CD4-positive, alpha-beta T cell (primary cell): ENCODE measurements around the gene CC2D2B. TPM values are rescaled to one million over a fixed set of nuclear protein-coding genes. Genes with fewer than 3 reads are reported as not detected.

Source experiments
- ATAC-seq: fragments of 200-7000 bp; cut with Tn5 transposase; one replicate; pipeline ENCODE4 v1.10.0; 2022; ENCODE audit warnings: mild to moderate bottlenecking; ENCODE audit not compliant: poor library complexity
- CTCF ChIA-PET: fragments of 350-600 bp; sonication (Branson Sonifier 250); formaldehyde crosslinking; loops from one replicate; lab custom pipeline; 2021; ENCODE audit warnings: antibody characterized with exemption, inconsistent platforms; lab: Charles Lee
- POLR2A ChIA-PET: fragments of 350-600 bp; sonication (Branson Sonifier 250); formaldehyde crosslinking; loops from one replicate; lab custom pipeline; 2021; ENCODE audit warnings: antibody characterized with exemption, inconsistent platforms; lab: Charles Lee
- DNase-seq, 14 experiments: peaks; one replicate each; pipeline ENCODE4 v3.0.0-alpha.2; 2013 to 2020; ENCODE audit warnings: mixed read lengths in 2 of 14
- H3K27ac ChIP-seq, 2 donors: one replicate each; pipeline versions ENCODE4 v1.5.1 to v1.7.0; 2013; ENCODE audit warnings: low read length in 2 of 2, low read depth in 1 of 2, mild to moderate bottlenecking in 1 of 2
- H3K27me3 ChIP-seq, 2 experiments: 1 replicate in 1 of 2; 2 replicates in 1 of 2; pipeline versions ENCODE4 v1.6.1 to v1.7.0; 2013; ENCODE audit warnings: low read length in 2 of 2, control low read depth in 1 of 2, mild to moderate bottlenecking in 1 of 2, moderate library complexity in 1 of 2; ENCODE audit not compliant: insufficient read depth in 2 of 2, control insufficient read depth in 1 of 2
- H3K36me3 ChIP-seq: one replicate; pipeline ENCODE4 v1.6.1; 2013; ENCODE audit warnings: low read length, control low read depth; ENCODE audit not compliant: insufficient read depth
- H3K4me1 ChIP-seq: one replicate; pipeline ENCODE4 v1.6.1; 2013; ENCODE audit warnings: low read length, control low read depth; ENCODE audit not compliant: insufficient read depth
- H3K4me3 ChIP-seq: one replicate; pipeline ENCODE4 v1.5.1; 2013; ENCODE audit warnings: mild to moderate bottlenecking, low read length, moderate library complexity
- H3K9me3 ChIP-seq, 2 experiments: 1 replicate in 1 of 2; 2 replicates in 1 of 2; pipeline versions ENCODE4 v1.6.1 to v1.7.0; 2013; ENCODE audit warnings: low read length in 2 of 2, mild to moderate bottlenecking in 2 of 2, control low read depth in 1 of 2, moderate library complexity in 1 of 2; ENCODE audit not compliant: control insufficient read depth in 1 of 2, insufficient read depth in 1 of 2
- H3K27ac Mint-ChIP-seq: one replicate; pipeline ENCODE4 v1.8.0; 2020; ENCODE audit warnings: mixed read lengths
- H3K27me3 Mint-ChIP-seq: one replicate; pipeline ENCODE4 v1.8.0; 2021; ENCODE audit warnings: mixed read lengths
- H3K36me3 Mint-ChIP-seq: one replicate; pipeline ENCODE4 v1.8.0; 2021; ENCODE audit warnings: low read depth, mixed read lengths
- H3K4me1 Mint-ChIP-seq: one replicate; pipeline ENCODE4 v1.8.0; 2021; ENCODE audit warnings: low read depth, mixed read lengths
- H3K4me3 Mint-ChIP-seq: one replicate; pipeline ENCODE4 v1.8.0; 2020; ENCODE audit warnings: mild to moderate bottlenecking, mixed read lengths
- H3K9me3 Mint-ChIP-seq: one replicate; pipeline ENCODE4 v1.8.0; 2020; ENCODE audit warnings: mixed read lengths
- intact Hi-C, 2 experiments: fragments of 100-400 bp; cut with DNase I in 1 of 2; cut with micrococcal nuclease in 1 of 2; formaldehyde crosslinking; loops; one replicate each; pipeline versions ENCODE4 v1.15.1 to v1.9.0; 2023 to 2025; cut with DNase I, micrococcal nuclease
- total RNA-seq, 174 experiments: library from RNA in 2 of 174; stranded (reverse) in 2 of 174; gene quantifications; one replicate each; pipeline ENCODE4 v1.2.3 and lab custom pipeline; 2021 to 2026
- TF ChIP-seq, protein P1 (sequence below): fragments of 200-600 bp; IDR thresholded peaks from one replicate; pipeline ENCODE4 v1.8.0; 2022; ENCODE audit warnings: antibody characterized with exemption, mild to moderate bottlenecking

CC2D2B gene
- total RNA-seq, 2 experiments from 2014 or later, result not detected

DNA sequence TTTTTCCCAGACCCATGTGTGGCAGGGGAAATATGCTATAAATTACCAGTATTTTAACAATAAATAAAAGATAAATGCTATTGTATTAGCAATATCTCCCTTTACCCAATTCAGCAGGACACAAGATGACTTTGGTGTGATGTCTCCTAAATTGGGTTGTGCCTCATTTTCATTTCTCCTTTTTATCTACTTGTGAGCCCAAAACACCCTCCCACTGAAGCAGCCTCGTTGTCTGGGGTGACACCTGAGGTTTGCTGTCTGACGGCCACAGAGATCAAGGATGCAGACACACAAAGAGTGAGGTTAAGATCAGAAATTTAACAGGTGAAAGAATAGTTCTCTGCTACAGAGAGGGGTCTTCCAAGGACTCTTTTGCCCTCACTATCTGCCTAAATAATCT, 27.1 kb upstream of the CC2D2B start:
- Mint-ChIP-seq H3K9me3 (no peaks in the 10 kb centered on the region), H3K36me3 (peaks cover 23% of the 10 kb centered on the region), H3K27ac (no peak overlapping the region), H3K27me3 (no peaks in the 10 kb centered on the region), H3K4me3 (no peak overlapping the region), H3K4me1 (no peaks in the 10 kb centered on the region)
- ChIA-PET POLR2A (no interaction called here), CTCF (no interaction called here)
- no peak for DNase-seq
- ATAC-seq, result no peak
- H3K9me3 ChIP-seq, result no peaks in the 10 kb centered on the region
- peaks cover 2% of the 10 kb centered on the region for H3K36me3 ChIP-seq
- H3K27ac ChIP-seq, result no peak overlapping the region
- no peaks in the 10 kb centered on the region for H3K27me3 ChIP-seq
- no peak overlapping the region for H3K4me3 ChIP-seq
- TF ChIP-seq, protein P1, sequence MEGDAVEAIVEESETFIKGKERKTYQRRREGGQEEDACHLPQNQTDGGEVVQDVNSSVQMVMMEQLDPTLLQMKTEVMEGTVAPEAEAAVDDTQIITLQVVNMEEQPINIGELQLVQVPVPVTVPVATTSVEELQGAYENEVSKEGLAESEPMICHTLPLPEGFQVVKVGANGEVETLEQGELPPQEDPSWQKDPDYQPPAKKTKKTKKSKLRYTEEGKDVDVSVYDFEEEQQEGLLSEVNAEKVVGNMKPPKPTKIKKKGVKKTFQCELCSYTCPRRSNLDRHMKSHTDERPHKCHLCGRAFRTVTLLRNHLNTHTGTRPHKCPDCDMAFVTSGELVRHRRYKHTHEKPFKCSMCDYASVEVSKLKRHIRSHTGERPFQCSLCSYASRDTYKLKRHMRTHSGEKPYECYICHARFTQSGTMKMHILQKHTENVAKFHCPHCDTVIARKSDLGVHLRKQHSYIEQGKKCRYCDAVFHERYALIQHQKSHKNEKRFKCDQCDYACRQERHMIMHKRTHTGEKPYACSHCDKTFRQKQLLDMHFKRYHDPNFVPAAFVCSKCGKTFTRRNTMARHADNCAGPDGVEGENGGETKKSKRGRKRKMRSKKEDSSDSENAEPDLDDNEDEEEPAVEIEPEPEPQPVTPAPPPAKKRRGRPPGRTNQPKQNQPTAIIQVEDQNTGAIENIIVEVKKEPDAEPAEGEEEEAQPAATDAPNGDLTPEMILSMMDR, result no peak
- intact Hi-C loops, result no loop called here
- no peaks in the 10 kb centered on the region for H3K4me1 ChIP-seq

DNA sequence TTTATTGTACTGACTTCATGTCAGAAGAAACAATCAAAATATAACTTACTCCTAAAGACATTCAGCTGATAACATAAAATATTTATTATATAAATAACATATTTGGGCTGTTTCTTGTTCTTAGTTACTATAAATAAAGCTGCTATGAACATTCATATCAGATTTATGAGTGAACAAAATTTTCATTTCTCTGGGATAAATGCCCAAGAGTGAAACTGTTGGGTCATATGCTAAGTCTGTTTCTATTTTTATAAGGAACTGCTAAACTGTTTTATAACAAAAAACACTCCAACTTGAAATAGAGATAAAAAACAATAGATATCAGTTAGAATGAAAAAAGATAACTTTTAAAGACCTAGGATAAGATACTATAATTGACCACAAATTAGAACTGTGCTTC, 26.5 kb upstream of the CC2D2B start:
- DNase-seq (no peak), ATAC-seq (no peak)
- CTCF ChIA-PET, result interaction anchor here (0.7 kb wide), 1 partner anchor 23 kb away, joined by 3 read pairs; no protein-coding TSS in a partner anchor
- intact Hi-C loops, result no loop called here
- H3K4me3 Mint-ChIP-seq, result no peak overlapping the region
- Histone ChIP-seq H3K27ac (no peak overlapping the region), H3K4me3 (no peak overlapping the region), H3K36me3 (no peaks in the 10 kb centered on the region), H3K9me3 (no peaks in the 10 kb centered on the region), H3K27me3 (no peaks in the 10 kb centered on the region), H3K4me1 (no peaks in the 10 kb centered on the region)
- peaks cover 17% of the 10 kb centered on the region for H3K36me3 Mint-ChIP-seq
- no peaks in the 10 kb centered on the region for H3K9me3 Mint-ChIP-seq
- H3K4me1 Mint-ChIP-seq, result no peaks in the 10 kb centered on the region
- no peak overlapping the region for H3K27ac Mint-ChIP-seq
- H3K27me3 Mint-ChIP-seq, result no peaks in the 10 kb centered on the region
- TF ChIP-seq, protein P1, result no peak
- POLR2A ChIA-PET, result no interaction called here

DNA sequence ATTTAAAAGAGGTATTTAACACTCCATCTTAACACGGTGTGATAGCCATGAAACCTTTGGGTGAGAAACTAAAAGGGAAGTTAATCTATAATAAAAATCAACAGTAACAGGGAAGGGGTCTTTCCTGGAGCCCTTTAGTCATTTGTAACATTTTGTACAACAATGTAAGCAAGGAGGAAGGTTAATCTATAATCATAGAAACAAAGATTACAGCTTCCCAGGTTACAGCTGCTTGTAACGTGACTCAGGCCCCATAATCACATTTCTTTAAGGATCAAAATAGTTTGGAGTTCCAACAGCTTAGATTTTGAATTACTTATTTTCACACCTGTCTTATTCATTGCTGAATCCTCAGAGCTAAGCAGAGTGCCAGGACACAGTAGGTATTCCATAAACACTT, 17.9 kb upstream of the CC2D2B start:
- TF ChIP-seq, protein P1, result no peak

More for the DNA sequence above, 17.9 kb upstream of the CC2D2B start:
- no peaks in the 10 kb centered on the region for H3K27me3 Mint-ChIP-seq
- intact Hi-C loops, result no loop called here
- Histone ChIP-seq H3K4me1 (no peaks in the 10 kb centered on the region), H3K27ac (no peak overlapping the region), H3K27me3 (no peaks in the 10 kb centered on the region), H3K4me3 (no peak overlapping the region), H3K9me3 (no peaks in the 10 kb centered on the region), H3K36me3 (peaks cover 5% of the 10 kb centered on the region)
- H3K27ac Mint-ChIP-seq, result no peak overlapping the region
- ChIA-PET POLR2A (interaction anchor here (1.3 kb wide), 1 partner anchor 9 kb away, joined by 3 read pairs; no protein-coding TSS in a partner anchor), CTCF (interaction anchor here (0.6 kb wide), 1 partner anchor 64 kb away, joined by 4 read pairs; no protein-coding TSS in a partner anchor)
- DNase-seq, result no peak
- no peak overlapping the region for H3K4me3 Mint-ChIP-seq
- no peaks in the 10 kb centered on the region for H3K4me1 Mint-ChIP-seq
- no peak for ATAC-seq
- no peaks in the 10 kb centered on the region for H3K9me3 Mint-ChIP-seq
- peaks cover 45% of the 10 kb centered on the region for H3K36me3 Mint-ChIP-seq
